Neural progenitor cell (in vitro differentiated cells): ENCODE data around the gene CCDC8.

Experiments
- EZH2 ChIP-seq: fragments of 200-600 bp; sonication (generic); IDR thresholded peaks from 2 replicates; pipeline ENCODE4 v1.6.1; 2017; ENCODE audit warnings: antibody characterized with exemption, mild to moderate bottlenecking, moderate library complexity
- EZH2phosphoT487 ChIP-seq: fragments of 200-600 bp; sonication (generic); IDR thresholded peaks from 2 replicates; pipeline ENCODE4 v1.6.1; 2017; ENCODE audit warnings: antibody characterized with exemption
- TF ChIP-seq, protein P1 (sequence below): fragments of 200-600 bp; sonication (generic); IDR thresholded peaks from 2 replicates; pipeline ENCODE4 v1.5.1; 2017; ENCODE audit warnings: antibody characterized with exemption, mild to moderate bottlenecking

DNA sequence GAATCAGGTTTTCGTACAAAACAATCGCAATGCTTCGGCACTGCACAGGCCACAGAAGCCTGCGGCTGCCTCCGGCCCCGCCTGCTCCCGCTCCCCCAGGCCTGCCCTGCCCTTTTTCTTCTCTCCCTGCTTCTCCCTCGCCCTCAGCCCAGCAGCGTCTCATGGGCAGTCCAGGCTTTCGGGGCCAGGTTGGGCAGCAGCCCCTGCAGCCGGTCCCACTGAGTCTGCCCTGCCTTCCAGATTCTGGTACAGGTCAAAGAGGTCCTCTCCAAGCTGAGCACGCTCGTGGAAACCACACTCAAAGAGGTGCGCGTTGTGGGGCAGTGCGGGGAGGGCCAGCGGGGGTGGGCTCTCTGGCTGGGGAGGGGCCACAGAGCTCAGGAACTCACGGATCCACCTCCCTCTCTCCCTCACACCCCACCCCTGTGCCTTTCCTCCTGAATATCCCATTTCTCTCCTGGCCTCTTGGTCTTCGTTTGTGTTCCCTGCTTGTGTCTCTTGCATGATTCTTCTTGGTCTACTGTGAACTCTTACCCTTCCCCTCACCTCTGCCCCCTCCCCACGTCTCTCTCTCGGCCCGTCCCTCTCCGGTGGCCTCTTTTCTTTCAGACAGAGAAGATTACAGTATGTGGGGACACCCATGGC lies 30.1 kb downstream of the CCDC8 start:
- TF ChIP-seq, protein P1, sequence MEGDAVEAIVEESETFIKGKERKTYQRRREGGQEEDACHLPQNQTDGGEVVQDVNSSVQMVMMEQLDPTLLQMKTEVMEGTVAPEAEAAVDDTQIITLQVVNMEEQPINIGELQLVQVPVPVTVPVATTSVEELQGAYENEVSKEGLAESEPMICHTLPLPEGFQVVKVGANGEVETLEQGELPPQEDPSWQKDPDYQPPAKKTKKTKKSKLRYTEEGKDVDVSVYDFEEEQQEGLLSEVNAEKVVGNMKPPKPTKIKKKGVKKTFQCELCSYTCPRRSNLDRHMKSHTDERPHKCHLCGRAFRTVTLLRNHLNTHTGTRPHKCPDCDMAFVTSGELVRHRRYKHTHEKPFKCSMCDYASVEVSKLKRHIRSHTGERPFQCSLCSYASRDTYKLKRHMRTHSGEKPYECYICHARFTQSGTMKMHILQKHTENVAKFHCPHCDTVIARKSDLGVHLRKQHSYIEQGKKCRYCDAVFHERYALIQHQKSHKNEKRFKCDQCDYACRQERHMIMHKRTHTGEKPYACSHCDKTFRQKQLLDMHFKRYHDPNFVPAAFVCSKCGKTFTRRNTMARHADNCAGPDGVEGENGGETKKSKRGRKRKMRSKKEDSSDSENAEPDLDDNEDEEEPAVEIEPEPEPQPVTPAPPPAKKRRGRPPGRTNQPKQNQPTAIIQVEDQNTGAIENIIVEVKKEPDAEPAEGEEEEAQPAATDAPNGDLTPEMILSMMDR = no peak
- no peak for TF ChIP-seq EZH2
- TF ChIP-seq EZH2phosphoT487 = no peak
